A172 (cell line): ENCODE measurements around the gene C3orf20. TPM values are rescaled to one million over a fixed set of nuclear protein-coding genes. Genes with fewer than 3 reads are reported as not detected.

Source experiments
- DNase-seq: peaks from one replicate; pipeline ENCODE4 v3.0.0-alpha.2; 2015; ENCODE audit warnings: low spot score
- total RNA-seq: library from RNA; depleted of rRNA; stranded (reverse); fragments of >200 nt; shearing (Covaris generic); gene quantifications from 2 replicates; pipeline ENCODE4 v1.2.3, GENCODE V29; 2014; rRNA removed

Gene C3orf20
- total RNA-seq, 1 experiment from 2014 or later: not detected

DNA sequence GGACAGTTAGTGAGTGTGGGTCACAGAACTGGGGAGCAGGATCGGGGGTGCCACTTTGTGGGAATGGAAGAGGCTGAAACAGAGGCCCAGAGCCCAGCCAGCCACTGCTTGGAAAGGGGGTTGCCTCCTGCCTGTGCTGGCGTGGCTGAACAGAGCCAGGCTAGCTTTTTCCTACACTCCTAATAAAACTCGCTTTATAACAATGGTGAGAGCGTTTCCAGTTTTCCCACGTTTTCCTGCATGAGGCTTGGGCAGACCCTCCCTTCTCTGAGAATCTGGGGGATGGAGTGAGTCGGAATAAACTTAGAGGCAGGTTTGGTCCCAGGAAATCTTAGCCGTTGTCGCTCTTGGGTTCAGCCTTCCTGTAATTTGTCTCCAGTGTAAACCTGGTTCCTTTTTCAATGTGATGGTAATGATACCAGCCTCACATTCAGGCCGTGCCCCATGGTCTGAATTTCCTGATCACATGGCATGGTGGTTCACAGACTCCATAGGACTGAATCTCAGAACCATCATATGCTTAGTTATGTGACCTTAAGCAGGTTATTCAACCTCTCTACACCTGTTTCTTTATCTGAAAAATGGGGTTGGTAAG, 137.4 kb downstream of the C3orf20 start:
- DNase-seq: no peak

DNA sequence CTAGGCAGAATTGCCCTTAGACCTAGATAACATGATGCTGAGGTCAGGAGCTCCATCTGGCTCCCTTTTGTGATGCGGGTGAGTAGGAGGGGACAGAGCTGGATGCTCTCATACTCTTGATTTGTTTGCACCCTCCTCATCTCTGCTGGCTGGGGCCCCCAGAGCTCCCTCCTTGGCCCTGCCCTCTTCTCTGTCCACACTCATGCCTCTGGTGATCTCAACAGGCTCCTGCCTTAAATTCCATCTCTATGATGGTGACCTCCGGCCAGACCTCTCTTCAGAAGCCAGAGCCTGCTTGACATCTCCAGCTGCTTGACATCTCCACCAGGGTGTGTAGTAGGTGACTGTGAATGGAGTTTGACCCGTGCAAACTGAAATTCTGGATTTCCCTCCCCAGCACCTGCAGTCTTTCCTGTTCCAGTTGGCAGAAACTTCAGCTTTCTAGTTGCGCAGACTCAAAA, 139.5 kb downstream of the C3orf20 start:
- no peak for DNase-seq

DNA sequence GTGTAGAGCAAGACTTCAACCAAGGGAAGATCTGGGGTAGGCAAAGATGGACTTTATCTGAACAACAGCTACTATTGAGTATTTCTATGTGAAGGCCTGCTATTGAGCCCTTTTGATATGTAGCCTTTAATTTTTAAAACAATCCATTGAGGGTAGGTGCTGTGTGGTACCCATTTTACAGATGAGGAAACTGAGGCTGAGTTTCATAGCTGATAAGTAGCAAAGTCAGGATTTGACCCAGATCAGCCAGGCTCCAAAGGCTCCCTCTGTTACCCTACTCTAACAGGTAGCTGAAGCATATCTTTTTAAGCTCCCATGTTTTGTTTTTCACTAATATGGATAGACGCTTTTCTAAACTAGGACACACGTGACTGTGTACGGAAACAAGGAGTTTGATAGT, 141.4 kb downstream of the C3orf20 start:
- no peak for DNase-seq

- no peak for DNase-seq
These were observed 144.0 kb downstream of the C3orf20 start, which contains the start of gene FGD5 for GRCh38 chr3:14818804-14819500. Gene FGD5, plus strand, starts transcription at chr3:14818962. Its CDS starts 110 bp downstream, at chr3:14819072.

DNA sequence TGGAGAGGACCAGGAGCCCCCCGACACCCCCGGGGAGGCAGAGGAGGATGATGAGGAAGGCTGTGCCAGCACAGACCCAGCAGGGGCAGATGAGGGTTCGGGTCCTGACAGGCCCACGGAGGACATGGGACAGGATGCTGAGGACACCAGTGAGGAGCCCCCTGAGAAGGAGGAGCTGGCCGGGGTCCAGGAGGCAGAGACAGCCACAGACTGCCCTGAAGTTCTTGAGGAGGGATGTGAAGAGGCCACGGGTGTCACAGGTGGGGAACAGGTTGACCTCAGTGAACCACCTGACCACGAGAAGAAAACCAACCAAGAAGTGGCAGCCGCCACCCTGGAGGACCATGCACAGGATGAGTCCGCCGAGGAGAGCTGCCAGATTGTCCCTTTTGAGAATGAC, 144.7 kb downstream of the C3orf20 start:
- no peak for DNase-seq

GRCh38 chr3:14820156-14820555, 145.2 kb downstream of the C3orf20 start:
- DNase-seq: no peak

DNA sequence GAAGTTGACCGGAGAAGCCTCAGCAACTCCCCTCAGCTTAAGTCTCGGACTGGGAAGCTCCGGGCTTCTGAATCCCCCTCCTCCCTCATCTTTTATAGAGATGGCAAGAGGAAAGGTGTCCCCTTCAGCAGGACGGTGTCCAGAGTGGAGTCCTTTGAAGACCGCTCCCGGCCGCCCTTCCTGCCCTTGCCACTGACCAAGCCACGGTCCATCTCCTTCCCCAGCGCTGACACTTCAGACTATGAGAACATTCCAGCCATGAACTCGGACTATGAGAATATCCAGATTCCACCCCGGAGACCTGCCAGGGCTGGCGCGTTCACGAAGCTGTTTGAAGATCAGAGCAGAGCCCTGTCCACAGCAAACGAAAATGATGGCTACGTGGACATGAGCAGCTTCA, 146.2 kb downstream of the C3orf20 start:
- DNase-seq: no peak

- DNase-seq: no peak
These were observed 147.2 kb downstream of the C3orf20 start for GRCh38 chr3:14822134-14822533.

Other genes with a start within 250 kb of the C3orf20 start
- 0.10 TPM in 1 of 2 replicates, not detected in the other for gene GRIP2, start 134.8 kb upstream of the C3orf20 start, total RNA-seq
- 9.8 and 22.1 TPM in 2 replicates for gene CCDC174, start 23.4 kb upstream of the C3orf20 start, total RNA-seq
- gene FGD5, start 143.8 kb downstream of the C3orf20 start, total RNA-seq: not detected in 2 replicates